ENCODE results near the gene SEL1L.
A peak's percentile ranks its signal among the peaks of the same experiment; 100 is the strongest.

Gene SEL1L

DNA sequence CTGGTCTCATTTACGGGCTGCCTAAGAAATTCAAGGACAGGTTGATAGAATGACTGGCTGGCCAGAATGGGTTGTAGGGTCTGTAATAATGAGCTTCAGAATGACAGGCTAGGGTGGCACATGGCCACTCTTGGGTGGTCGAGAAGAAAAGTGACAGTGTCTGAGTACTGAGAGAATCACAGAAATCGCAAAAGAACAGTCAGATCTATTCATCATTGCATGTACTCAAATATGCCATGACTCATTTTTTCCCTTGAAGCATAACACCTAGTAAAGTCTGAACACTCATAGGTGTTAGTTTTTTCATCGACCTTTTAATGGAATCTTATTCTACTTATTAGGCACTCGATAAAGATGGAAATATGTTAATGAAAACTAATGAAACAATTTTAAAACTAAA is 37.8 kb upstream of the SEL1L start:
- H3K36me3 ChIP-seq (ENCODE audit: insufficient read depth, low read length) = no peaks in the 10 kb centered on the region
- no peak overlapping the region for H3K9ac ChIP-seq (ENCODE audit: low read length)
- TF ChIP-seq EZH2 (IDR thresholded peaks at IDR 0.05; ENCODE audit: borderline replicate concordance, low read length) (no peak), CTCF (IDR thresholded peaks at IDR 0.05; ENCODE audit: low read length) (no peak)
- H3K4me1 ChIP-seq (ENCODE audit: insufficient read depth, low read length, severe bottlenecking) = no peaks in the 10 kb centered on the region
- no peaks in the 10 kb centered on the region for H4K20me1 ChIP-seq (ENCODE audit: insufficient read depth, low read length)
- no peak overlapping the region for H3K4me3 ChIP-seq (ENCODE audit: low read depth, low read length, poor library complexity, severe bottlenecking)
- H3K4me2 ChIP-seq (ENCODE audit: low read length) = no peak overlapping the region
- H3K9me3 ChIP-seq (ENCODE audit: low read length) = no peaks in the 10 kb centered on the region
- H3K27me3 ChIP-seq (ENCODE audit: insufficient read depth, low read length) = no peaks in the 10 kb centered on the region
- H3F3A ChIP-seq (ENCODE audit: insufficient read depth, low read length) = no peaks in the 10 kb centered on the region
- no peak overlapping the region for H3K27ac ChIP-seq (ENCODE audit: low read depth, low read length, poor library complexity, severe bottlenecking)
- no peak overlapping the region for H2AFZ ChIP-seq (ENCODE audit: low read length)
- no peaks in the 10 kb centered on the region for H3K9me2 ChIP-seq (ENCODE audit: low read depth, low read length)
- H3K79me2 ChIP-seq (ENCODE audit: insufficient read depth, low read length) = no peaks in the 10 kb centered on the region

DNA sequence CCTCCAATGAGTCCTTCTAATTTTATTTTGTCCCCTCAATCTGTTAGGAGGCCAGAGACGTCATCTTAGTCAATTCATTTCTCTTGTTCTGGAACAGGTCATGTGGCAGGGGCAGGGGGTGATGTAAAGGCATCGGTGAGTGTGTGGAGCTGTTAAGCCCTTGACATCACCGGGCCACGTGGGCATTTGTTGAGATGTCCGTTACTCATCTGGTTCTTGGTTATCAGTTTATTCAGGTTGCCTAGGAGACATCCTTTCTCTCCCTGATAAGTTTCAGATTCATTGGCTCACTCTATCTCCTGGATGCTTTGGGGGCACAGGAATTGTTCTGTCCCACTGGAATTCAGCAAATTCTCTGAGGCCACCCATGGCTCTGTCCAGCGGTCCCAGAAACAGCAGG is 33.6 kb upstream of the SEL1L start:
- Histone ChIP-seq H3K4me2 (ENCODE audit: low read length) (no peak overlapping the region), H3F3A (ENCODE audit: insufficient read depth, low read length) (no peaks in the 10 kb centered on the region), H3K36me3 (ENCODE audit: insufficient read depth, low read length) (no peaks in the 10 kb centered on the region), H3K27ac (ENCODE audit: low read depth, low read length, poor library complexity, severe bottlenecking) (no peak overlapping the region), H3K79me2 (ENCODE audit: insufficient read depth, low read length) (no peaks in the 10 kb centered on the region), H3K9me2 (ENCODE audit: low read depth, low read length) (no peaks in the 10 kb centered on the region), H3K9ac (ENCODE audit: low read length) (no peak overlapping the region), H3K27me3 (ENCODE audit: insufficient read depth, low read length) (no peaks in the 10 kb centered on the region), H3K4me3 (ENCODE audit: low read depth, low read length, poor library complexity, severe bottlenecking) (no peak overlapping the region), H3K4me1 (ENCODE audit: insufficient read depth, low read length, severe bottlenecking) (no peaks in the 10 kb centered on the region), H2AFZ (ENCODE audit: low read length) (no peak overlapping the region), H4K20me1 (ENCODE audit: insufficient read depth, low read length) (no peaks in the 10 kb centered on the region), H3K9me3 (ENCODE audit: low read length) (no peaks in the 10 kb centered on the region)
- TF ChIP-seq CTCF (IDR thresholded peaks at IDR 0.05; ENCODE audit: low read length) (no peak), EZH2 (IDR thresholded peaks at IDR 0.05; ENCODE audit: borderline replicate concordance, low read length) (no peak)

- H3K9me3 ChIP-seq (ENCODE audit: low read length) = no peaks in the 10 kb centered on the region
- H3K4me2 ChIP-seq (ENCODE audit: low read length) = no peak overlapping the region
- no peaks in the 10 kb centered on the region for H3K27me3 ChIP-seq (ENCODE audit: insufficient read depth, low read length)
- H3K27ac ChIP-seq (ENCODE audit: low read depth, low read length, poor library complexity, severe bottlenecking) = no peak overlapping the region
- no peak overlapping the region for H3K4me3 ChIP-seq (ENCODE audit: low read depth, low read length, poor library complexity, severe bottlenecking)
- TF ChIP-seq EZH2 (IDR thresholded peaks at IDR 0.05; ENCODE audit: borderline replicate concordance, low read length) (no peak), CTCF (IDR thresholded peaks at IDR 0.05; ENCODE audit: low read length) (peak; percentile 56)
- H3K36me3 ChIP-seq (ENCODE audit: insufficient read depth, low read length) = no peaks in the 10 kb centered on the region
- H2AFZ ChIP-seq (ENCODE audit: low read length) = no peak overlapping the region
- no peak overlapping the region for H3K9ac ChIP-seq (ENCODE audit: low read length)
- no peaks in the 10 kb centered on the region for H3K4me1 ChIP-seq (ENCODE audit: insufficient read depth, low read length, severe bottlenecking)
- H4K20me1 ChIP-seq (ENCODE audit: insufficient read depth, low read length) = no peaks in the 10 kb centered on the region
- no peaks in the 10 kb centered on the region for H3K79me2 ChIP-seq (ENCODE audit: insufficient read depth, low read length)
- no peaks in the 10 kb centered on the region for H3F3A ChIP-seq (ENCODE audit: insufficient read depth, low read length)
- H3K9me2 ChIP-seq (ENCODE audit: low read depth, low read length) = no peaks in the 10 kb centered on the region
Observed at GRCh38 chr14:81565441-81566290, 32.0 kb upstream of the SEL1L start.

All from OCI-LY1 (cell line).